Measurements from ENCODE around the gene HACL1.

Gene HACL1

GRCh38 chr3:15522016-15522415, 79.4 kb downstream of the HACL1 start:
- no peak for DNase-seq

GRCh38 chr3:15521573-15521965, 79.8 kb downstream of the HACL1 start, which contains the start of gene COLQ:
Gene COLQ, minus strand, starts transcription at chr3:15521706. Its CDS starts 81 bp downstream, at chr3:15521625.
- DNase-seq: no peak

- no peak for DNase-seq
Observed at GRCh38 chr3:15520804-15521572, 80.4 kb downstream of the HACL1 start.

- no peak for DNase-seq
Observed at GRCh38 chr3:15520185-15520584, 81.2 kb downstream of the HACL1 start.

- DNase-seq: no peak
Observed at GRCh38 chr3:15519096-15519495, 82.3 kb downstream of the HACL1 start.

- DNase-seq: no peak
Observed at GRCh38 chr3:15514663-15515340, 86.6 kb downstream of the HACL1 start.

DNA sequence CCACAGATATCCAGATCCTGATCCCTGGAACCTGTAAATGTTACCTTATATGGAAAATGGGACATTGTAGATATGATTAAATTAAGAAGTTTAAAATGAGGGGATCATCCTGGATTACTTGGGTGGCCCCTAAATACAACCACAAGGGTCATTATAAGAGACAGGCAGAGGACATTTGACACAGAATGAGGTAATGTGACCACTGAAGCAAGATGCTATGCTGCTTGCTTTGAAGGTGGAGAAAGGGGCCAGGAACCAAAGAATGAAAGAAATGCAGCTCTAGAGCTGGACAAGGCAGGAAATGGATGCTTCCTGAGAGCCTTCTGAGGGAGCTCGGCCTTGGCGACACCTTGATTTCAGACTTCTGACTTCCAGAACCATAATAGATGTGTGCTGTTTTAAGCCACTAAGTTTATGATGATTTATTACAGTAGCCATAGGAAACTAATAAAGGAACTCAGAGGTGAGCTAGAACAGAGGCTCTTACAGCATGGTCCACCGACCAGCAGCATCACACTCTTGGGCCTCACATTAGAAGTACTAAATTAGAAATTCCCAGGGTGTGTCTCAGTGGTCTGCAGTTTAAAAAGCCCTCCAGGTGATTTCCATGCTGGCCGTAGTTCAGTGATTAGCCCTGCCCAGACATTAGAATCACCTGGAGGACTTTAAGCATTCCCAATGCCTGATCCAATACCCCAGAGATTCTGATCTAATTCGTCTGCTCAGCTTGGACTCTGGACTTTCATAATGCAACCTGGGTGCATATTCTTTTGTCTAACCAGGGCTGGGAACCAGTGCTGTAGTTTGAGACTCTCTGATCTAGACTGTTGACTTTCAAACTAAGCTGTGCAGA, 87.3 kb downstream of the HACL1 start:
- DNase-seq: no peak

DNA sequence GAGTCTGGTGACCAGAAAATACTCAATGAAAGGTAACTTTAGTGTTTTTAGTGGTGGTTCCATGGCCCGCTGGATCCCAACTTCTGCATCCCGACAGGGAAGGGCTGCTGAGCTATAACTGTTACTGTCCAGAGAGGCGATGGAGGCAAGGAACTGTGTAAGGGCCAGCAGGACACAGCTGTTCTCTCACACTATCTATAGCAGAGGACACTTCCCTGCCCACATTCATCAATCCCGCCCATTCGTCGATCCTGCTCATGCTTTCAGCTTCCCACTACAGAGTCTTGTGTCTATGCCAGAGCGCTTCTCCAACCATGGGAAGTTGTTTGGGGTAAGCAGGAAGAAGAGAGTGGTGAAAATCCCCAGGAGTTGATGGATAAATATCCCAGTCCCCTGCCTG, 88.3 kb downstream of the HACL1 start:
- no peak for DNase-seq

GRCh38 chr3:15512166-15512565, 89.2 kb downstream of the HACL1 start:
- DNase-seq: peak in 1 of 2 experiments; percentile 29

DNA sequence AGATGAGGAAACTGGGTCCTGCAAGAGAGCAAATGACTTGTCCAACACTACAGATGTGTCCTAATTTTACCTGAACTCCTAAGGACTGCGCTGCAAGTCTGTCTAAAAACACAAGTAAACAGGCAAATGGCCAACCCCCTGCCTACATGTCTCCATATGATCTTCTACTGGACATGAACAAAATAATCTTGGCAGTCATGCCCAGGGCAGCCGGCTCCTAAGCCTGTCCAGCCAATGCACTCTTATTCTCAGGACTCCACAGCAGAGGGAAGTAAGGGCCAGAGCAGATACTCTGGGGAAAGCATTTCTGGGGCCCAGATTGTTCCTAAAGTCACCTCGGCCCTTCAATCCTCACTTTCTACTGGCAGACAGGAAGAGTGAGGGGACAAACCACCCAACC, 90.2 kb downstream of the HACL1 start:
- DNase-seq: no peak

All from NCI-H1930 (cell line).